Measurements from ENCODE around the gene SEMA3D.

GRCh38 chr7:85060696-85061095 is 126.2 kb downstream of the SEMA3D start:
- no peak for TF ChIP-seq POLR2A (IDR thresholded peaks at IDR 0.05; ENCODE audit: low read depth, low read length)
- TF ChIP-seq CTCF (conservative IDR thresholded peaks at IDR 0.05; ENCODE audit: low read depth, low read length) = no peak
- no peak for TF ChIP-seq SMC3 (IDR thresholded peaks at IDR 0.05; ENCODE audit: low read depth, low read length)
- TF ChIP-seq FOS (IDR thresholded peaks at IDR 0.05; ENCODE audit: low read depth, low read length) = no peak
